ENCODE measurements around the gene SOS1. TPM values are rescaled to one million over a fixed set of nuclear protein-coding genes. Genes with fewer than 3 reads are reported as not detected.
"Not testable (repeated sequence)": the region's sequence is repeated elsewhere in the genome, so short reads cannot be mapped to it uniquely, and the experiment has no call there.

Gene SOS1
- total RNA-seq, 4 donors from 2014 or later: 38.7 to 49.1 (median 40.8) TPM

- Histone ChIP-seq H3K4me1 (no peaks in the 10 kb centered on the region), H3K9me3 (no peaks in the 10 kb centered on the region), H3K4me3 (no peak overlapping the region), H3K27me3 (no peaks in the 10 kb centered on the region), H3K36me3 (peaks cover 0 to 3% (median 0%) of the 10 kb centered on the region in 3 donors), H3K27ac (no peak overlapping the region)
- DNase-seq: no peak
- TF ChIP-seq CTCF (IDR thresholded peaks at IDR 0.05) (no peak), POLR2A (IDR thresholded peaks at IDR 0.05) (no peak)
Measured at GRCh38 chr2:39061280-39061679, 59.6 kb downstream of the SOS1 start.

GRCh38 chr2:39059366-39059952, 61.4 kb downstream of the SOS1 start:
- Histone ChIP-seq H3K27ac (no peak overlapping the region), H3K9me3 (no peaks in the 10 kb centered on the region), H3K4me1 (no peaks in the 10 kb centered on the region), H3K27me3 (no peaks in the 10 kb centered on the region), H3K36me3 (peaks cover 0 to 19% (median 0%) of the 10 kb centered on the region in 3 donors), H3K4me3 (no peak overlapping the region)
- TF ChIP-seq CTCF (IDR thresholded peaks at IDR 0.05) (peak; percentile 61 to 76 (median 66)), POLR2A (IDR thresholded peaks at IDR 0.05) (no peak)
- no peak for DNase-seq

GRCh38 chr2:39058101-39058500, 62.8 kb downstream of the SOS1 start:
- DNase-seq: no peak
- no peaks in the 10 kb centered on the region for H3K27me3 ChIP-seq
- TF ChIP-seq POLR2A (IDR thresholded peaks at IDR 0.05) (no peak), CTCF (IDR thresholded peaks at IDR 0.05) (no peak)
- H3K4me1 ChIP-seq: no peaks in the 10 kb centered on the region
- H3K4me3 ChIP-seq: no peak overlapping the region
- H3K27ac ChIP-seq: no peak overlapping the region
- no peaks in the 10 kb centered on the region for H3K9me3 ChIP-seq
- peaks cover 0 to 30% (median 0%) of the 10 kb centered on the region in 3 donors for H3K36me3 ChIP-seq

GRCh38 chr2:39052665-39053064, 68.2 kb downstream of the SOS1 start:
- H3K27me3 ChIP-seq, H3K9me3 ChIP-seq, H3K4me1 ChIP-seq, H3K4me3 ChIP-seq, H3K27ac ChIP-seq, DNase-seq: not testable (repeated sequence)
- H3K36me3 ChIP-seq: peaks cover 0 to 75% (median 0%) of the 10 kb centered on the region in 3 donors

- no peak for TF ChIP-seq CTCF (IDR thresholded peaks at IDR 0.05)
- TF ChIP-seq POLR2A (IDR thresholded peaks at IDR 0.05): no peak
- H3K4me3 ChIP-seq: no peak overlapping the region
- no peaks in the 10 kb centered on the region for H3K27me3 ChIP-seq
- no peaks in the 10 kb centered on the region for H3K9me3 ChIP-seq
- H3K4me1 ChIP-seq: no peaks in the 10 kb centered on the region
- peaks cover 0 to 65% (median 0%) of the 10 kb centered on the region in 3 donors for H3K36me3 ChIP-seq
- no peak for DNase-seq
- no peak overlapping the region for H3K27ac ChIP-seq
Measured at GRCh38 chr2:39050109-39050508, 70.7 kb downstream of the SOS1 start.

- no peak for TF ChIP-seq CTCF (IDR thresholded peaks at IDR 0.05)
- no peak for TF ChIP-seq POLR2A (IDR thresholded peaks at IDR 0.05)
Measured at GRCh38 chr2:39039072-39039471, 81.8 kb downstream of the SOS1 start.

More at GRCh38 chr2:39039072-39039471, 81.8 kb downstream of the SOS1 start:
- Histone ChIP-seq H3K4me1 (no peaks in the 10 kb centered on the region), H3K9me3 (no peaks in the 10 kb centered on the region), H3K36me3 (no peaks in the 10 kb centered on the region), H3K27me3 (no peaks in the 10 kb centered on the region), H3K27ac (no peak overlapping the region), H3K4me3 (no peak overlapping the region)
- DNase-seq: no peak

Data from Peyer's patch (tissue), 4 donors.